GM04504 (cell line): Measurements from ENCODE around the gene KDSR.

Source experiments
- DNase-seq: peaks from one replicate; pipeline ENCODE4 v3.0.0-alpha.2; 2012; ENCODE audit warnings: low read depth

The KDSR gene

DNA sequence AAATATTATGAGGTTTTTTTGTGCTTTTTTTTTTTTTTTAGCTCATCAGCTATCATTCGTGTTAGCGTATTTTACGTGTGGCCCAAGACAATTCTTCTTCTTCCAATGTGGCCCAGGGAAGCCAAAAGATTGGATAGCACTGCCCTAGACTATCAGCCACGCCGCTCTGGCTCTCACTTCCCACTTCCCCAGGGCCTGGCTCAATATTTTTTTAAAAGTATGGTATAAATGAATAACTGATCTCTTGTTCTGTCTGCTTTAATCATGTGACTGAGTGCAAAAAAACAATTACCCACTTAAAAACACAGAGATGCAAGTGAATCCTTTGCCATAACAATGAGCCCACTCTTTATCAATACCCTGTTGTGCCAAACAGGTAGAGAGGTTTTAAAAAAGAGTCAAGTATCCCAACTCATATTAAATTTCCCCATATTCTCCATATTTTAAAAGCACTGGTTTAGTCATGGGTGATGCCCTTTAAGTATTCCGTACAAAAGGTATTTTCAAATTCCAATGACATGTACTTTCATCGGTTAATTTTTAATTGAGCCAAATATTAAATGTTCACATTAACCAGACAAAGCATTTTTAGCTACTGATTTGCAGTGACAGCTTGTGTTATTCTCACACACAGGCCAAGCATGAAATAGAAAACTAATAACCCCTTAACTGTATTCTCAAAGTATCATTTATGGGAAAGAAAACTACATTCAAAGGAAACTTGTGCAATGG lies 60.0 kb downstream of the KDSR start:
- no peak for DNase-seq

GRCh38 chr18:63306249-63306648 lies 60.8 kb downstream of the KDSR start:
- DNase-seq, result no peak

DNA sequence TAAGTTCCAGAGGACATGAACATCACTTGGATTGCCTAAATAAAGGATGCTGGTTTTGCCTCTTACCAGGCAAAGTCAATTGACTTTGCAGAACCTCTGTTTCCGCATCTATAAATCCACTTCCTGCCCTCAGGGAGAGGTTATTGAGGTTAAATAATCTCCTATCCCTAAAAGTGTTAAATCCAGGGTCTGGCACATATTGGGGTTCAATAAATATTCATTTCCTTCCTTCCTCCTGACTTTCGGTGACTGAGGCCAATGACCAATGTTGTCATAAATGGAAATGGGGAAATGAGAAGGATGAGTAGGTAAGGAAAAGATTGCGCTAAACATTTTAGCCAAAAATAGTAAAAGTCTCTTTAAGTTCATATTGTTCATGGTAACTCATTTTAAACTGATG lies 63.5 kb downstream of the KDSR start:
- DNase-seq, result no peak

DNA sequence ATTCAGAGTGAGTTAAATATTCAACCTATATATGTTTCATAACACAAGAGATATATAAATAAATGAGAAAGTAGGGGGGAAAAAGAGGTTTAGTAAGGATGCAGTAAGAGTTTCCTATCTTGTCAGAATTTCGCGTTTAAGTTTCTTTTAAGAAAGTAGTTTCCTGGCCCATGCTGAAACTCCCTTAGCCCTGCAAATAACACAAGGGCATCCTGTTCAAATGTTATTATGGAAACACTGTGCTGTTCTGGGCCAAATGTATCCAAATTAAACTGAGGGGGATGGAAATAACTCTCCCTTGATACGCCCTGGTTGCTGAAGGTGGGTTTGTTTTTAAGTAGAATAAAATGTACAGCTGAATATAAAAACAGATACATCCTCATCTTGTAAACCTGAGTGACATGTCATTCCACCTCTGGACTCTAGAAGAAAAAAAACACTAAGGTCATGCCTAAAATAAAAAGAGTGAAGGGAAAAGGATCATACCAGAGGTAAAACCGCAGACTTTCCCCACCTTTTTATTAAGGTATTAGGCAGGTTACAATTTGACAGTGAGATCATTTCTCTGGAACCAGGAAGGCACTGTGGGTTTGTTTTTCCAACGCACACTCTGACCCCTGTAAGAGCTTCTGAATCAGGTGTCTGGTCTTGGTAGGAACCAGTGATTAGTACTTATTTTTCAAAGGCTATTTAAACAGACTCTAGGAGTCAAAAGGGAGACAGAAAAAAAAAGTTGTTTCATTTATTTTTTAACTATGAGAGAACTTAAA lies 64.2 kb downstream of the KDSR start:
- no peak for DNase-seq

- no peak for DNase-seq
Observed at GRCh38 chr18:63302220-63302619, 64.8 kb downstream of the KDSR start.

GRCh38 chr18:63301434-63301833 lies 65.6 kb downstream of the KDSR start:
- DNase-seq, result no peak

DNA sequence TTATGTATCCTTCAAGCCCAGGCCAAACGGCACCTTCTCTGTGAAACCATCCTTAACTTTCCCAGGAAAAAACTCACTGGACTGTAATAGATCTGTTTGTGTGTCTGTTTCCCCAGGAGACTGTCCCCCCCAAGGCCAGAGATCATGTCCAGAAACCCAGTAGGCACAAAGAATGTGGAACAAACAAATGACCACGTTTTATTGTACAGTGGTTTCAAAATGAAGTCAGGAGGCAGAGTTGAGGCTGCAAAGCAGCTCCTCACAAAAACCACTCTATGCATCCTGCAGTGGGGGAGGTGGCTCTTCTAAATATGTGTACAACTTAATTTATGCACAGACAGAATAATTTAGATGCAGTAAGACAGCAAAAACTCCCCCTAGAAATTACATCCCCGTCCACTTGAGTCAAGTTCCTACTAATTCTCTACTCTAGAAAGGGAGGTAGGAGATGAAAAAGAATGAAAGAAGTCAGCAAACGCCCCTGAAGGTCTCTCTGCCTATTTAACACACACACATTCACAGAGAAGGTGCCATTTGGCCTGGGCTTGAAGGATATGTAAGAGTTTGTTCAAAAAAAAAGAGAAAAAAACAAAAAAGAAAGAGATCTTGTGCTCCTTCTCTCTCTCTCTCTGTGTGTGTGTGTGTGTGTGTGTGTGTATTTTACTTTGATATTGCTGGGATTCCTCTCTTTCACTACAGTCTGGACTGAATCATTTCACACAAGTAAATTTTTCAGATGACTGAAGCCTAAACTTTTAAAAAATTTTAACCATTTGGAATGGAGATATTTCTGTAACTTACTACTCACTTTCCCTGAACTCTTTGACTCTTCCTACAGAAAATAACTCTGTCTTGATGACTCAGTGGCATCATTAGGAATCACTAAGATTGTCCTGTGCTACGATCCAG lies 66.9 kb downstream of the KDSR start:
- DNase-seq, result no peak

GRCh38 chr18:63298400-63299365 lies 68.3 kb downstream of the KDSR start:
- no peak for DNase-seq

GRCh38 chr18:63297687-63298399 lies 69.2 kb downstream of the KDSR start:
- no peak for DNase-seq

DNA sequence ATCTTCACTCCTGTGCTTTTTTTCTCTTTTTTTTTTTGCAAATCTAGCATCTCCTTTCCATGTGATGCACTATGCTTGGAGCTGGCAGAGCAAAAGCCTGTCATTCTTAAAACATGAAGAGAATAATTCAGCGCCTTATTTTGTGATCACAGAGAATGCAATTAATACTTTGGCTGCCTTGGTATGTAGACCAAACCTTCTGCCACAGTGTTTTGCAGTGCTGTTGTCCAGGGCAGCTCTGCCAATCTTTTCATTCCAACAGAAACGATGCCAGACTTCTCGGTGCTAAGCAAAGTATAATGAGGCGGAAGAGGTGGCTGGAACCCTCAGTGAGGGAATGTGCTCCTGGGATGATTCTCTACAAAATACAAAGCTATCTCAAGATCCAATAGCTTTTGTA lies 73.1 kb downstream of the KDSR start:
- no peak for DNase-seq

DNA sequence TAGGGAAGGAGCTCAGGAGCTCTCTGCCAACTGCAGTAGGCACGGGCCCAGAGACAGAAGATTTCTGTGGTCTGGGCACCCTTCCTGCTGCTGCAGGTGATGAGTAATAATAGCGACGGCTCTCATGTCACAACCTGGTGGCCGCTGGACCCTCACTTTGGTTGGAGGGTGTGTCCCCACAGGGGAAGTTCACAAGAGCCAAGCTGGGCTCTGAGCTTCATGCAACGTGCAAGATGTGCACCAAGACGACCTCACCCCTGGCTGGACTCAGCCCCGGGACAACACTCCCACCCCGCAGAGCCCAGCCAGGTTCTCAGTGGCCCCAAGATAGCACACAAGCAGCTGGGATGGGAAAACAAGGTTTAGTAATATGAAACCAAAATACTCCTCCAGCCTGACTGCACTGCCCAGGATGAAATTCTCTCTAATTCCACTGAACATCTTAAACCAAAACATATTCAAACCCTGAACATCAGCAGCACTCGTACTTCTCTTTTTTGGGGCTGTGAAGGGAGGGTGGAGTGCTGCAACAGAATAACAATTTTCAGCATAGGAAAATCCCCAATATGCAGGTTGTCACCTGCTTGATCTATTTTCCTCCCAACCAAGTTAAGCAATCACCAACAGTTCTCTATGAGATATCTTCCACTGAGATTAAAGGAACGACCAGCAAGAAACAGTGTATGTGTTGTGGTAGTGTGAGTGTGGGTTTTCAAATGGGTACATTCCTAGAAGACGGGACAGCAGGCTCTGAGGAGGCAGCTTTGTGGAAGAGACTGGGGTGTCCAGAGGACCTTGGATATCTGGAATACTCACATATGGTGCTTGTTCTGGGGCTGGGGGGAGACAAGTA lies 73.9 kb downstream of the KDSR start:
- no peak for DNase-seq

GRCh38 chr18:63291278-63291677 lies 75.7 kb downstream of the KDSR start:
- no peak for DNase-seq

DNA sequence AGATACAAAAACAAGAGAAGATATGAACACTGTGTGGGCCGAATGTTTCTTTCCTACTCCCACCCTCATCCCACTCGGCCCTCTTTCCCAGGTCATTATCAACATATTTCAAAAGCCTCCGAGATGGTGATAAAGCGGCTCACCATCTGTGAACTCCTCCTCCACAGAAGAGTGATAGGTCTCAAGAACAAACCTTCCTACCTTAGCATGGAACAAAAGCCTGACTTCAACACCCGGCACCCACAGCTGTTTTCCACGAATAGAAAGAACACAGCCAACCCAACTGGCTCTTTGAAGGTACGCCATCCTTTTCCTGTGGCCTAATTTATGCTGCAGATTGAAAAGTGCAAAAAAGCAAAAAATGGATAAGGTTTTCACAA lies 76.2 kb downstream of the KDSR start:
- DNase-seq, result no peak

GRCh38 chr18:63290166-63290820 lies 76.7 kb downstream of the KDSR start:
- DNase-seq, result no peak

DNA sequence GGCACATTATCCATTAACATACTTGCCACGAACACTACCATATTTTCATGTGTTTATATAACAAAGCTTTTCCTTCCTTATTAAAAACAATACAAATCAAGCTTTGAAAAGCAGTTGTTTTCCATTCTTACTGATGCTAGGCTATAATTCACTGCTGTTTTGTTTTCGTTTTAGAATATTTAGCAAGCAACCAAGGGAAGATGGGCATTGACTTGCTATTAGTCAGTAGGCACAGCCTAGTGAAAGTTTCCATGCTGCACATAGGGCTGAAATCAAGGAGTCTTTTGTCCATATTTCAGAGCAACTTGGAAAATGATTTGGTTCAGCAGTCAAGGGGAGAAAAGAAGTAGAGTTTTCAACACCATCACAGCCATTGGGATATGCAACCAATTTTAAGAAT lies 78.7 kb downstream of the KDSR start:
- no peak for DNase-seq

DNA sequence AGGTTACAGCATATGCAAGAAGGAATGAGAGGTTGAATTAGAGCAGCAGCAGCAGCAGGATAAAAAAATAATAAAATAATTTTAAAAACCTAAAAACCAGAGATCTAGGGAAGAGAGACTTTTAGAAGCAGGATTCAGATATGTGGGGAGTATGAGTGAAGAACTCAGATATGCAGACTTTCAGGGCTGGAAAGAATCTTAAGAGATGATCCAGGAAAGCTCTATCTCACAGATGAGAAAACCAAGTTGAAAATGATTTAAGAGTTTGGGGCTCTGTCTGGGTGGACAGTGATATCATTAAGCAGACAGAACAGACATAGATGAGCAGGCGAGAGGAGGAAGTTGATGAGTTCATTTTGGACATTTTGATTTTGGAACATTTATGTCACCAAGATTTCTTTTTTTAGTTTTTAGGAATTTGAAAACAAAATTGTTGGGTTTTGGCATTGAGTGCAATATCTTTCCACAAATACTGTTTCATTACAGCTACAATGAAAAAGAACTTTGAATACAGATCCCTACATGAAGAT lies 79.2 kb downstream of the KDSR start:
- DNase-seq, result no peak

DNA sequence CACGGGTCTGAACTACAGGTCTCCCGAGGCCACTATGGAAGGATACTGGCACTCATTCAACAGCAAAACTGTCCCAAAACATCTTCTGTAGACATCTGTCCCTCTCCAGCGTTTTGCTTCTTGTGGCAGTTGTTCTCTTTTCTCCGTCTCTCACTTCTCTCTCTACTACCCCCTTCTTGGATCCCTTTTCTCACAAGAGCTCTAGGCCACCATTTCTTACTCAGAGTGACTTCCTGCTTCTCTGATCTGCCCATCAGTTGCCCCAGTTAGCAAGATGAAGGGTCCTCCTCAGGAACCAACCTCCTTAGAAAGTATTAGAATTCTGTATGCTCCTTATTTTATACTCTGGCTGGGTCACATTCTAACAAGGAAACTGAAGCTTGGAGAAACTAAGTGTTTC lies 80.1 kb downstream of the KDSR start:
- no peak for DNase-seq

- no peak for DNase-seq
Observed at GRCh38 chr18:63284827-63285733, 81.9 kb downstream of the KDSR start.
